Activated CD4-positive, alpha-beta memory T cell treated with anti-CD3 and anti-CD28 coated beads, Interleukin-2, amount 10 ng/mL, durations not matched to agents 7 days and 5 days (primary cell): Measurements from ENCODE around the gene RSPO1. TPM values are rescaled to one million over a fixed set of nuclear protein-coding genes. Genes with fewer than 3 reads are reported as not detected.

Experiments
- CTCF ChIA-PET: fragments of 350-600 bp; sonication (Branson Sonifier 250); formaldehyde crosslinking; loops from one replicate; lab custom pipeline; 2021; ENCODE audit warnings: antibody characterized with exemption, inconsistent platforms; lab: Charles Lee
- POLR2A ChIA-PET: fragments of 350-600 bp; sonication (Branson Sonifier 250); formaldehyde crosslinking; loops from one replicate; lab custom pipeline; 2021; ENCODE audit warnings: antibody characterized with exemption; lab: Charles Lee
- DNase-seq: peaks from one replicate; pipeline ENCODE4 v3.0.0-alpha.2; 2020
- H3K27ac Mint-ChIP-seq: one replicate; pipeline ENCODE4 v1.8.0; 2021; ENCODE audit warnings: mild to moderate bottlenecking, mixed read lengths
- H3K27me3 Mint-ChIP-seq: one replicate; pipeline ENCODE4 v1.8.0; 2021; ENCODE audit warnings: mixed read lengths
- H3K36me3 Mint-ChIP-seq: one replicate; pipeline ENCODE4 v1.8.0; 2021; ENCODE audit warnings: low read depth, mixed read lengths
- H3K4me1 Mint-ChIP-seq: one replicate; pipeline ENCODE4 v1.8.0; 2021; ENCODE audit warnings: mixed read lengths
- H3K4me3 Mint-ChIP-seq: one replicate; pipeline ENCODE4 v1.8.0; 2021; ENCODE audit warnings: mild to moderate bottlenecking, mixed read lengths
- H3K9me3 Mint-ChIP-seq: one replicate; pipeline ENCODE4 v1.8.0; 2021; ENCODE audit warnings: mixed read lengths
- total RNA-seq, 2 experiments: library from RNA; stranded (reverse); gene quantifications; one replicate each; pipeline ENCODE4 v1.2.3, GENCODE V29; 2021

The RSPO1 gene
- total RNA-seq, 2 experiments from 2014 or later, result not detected

GRCh38 chr1:37667023-37667671, 32.5 kb upstream of the RSPO1 start:
- POLR2A ChIA-PET, result interaction anchor here (1.1 kb wide), 1 partner anchor 9 kb away, joined by 4 read pairs; no protein-coding TSS in a partner anchor
- CTCF ChIA-PET, result interaction anchor here (0.7 to 1.5 kb wide), 3 partner anchors 14 to 64 kb away, joined by 3 to 7 read pairs (median 3); no protein-coding TSS in a partner anchor

GRCh38 chr1:37666241-37666867, 31.7 kb upstream of the RSPO1 start:
- Mint-ChIP-seq H3K4me3 (no peak overlapping the region), H3K4me1 (no peaks in the 10 kb centered on the region), H3K36me3 (no peaks in the 10 kb centered on the region), H3K9me3 (no peaks in the 10 kb centered on the region), H3K27me3 (peaks cover 10% of the 10 kb centered on the region), H3K27ac (no peak overlapping the region)
- POLR2A ChIA-PET, result interaction anchor here (1.1 kb wide), 1 partner anchor 10 kb away, joined by 4 read pairs; no protein-coding TSS in a partner anchor
- no peak for DNase-seq
- CTCF ChIA-PET, result interaction anchor here (0.7 to 1.5 kb wide), 3 partner anchors 15 to 63 kb away, joined by 3 to 7 read pairs (median 3); no protein-coding TSS in a partner anchor

More at GRCh38 chr1:37667023-37667671, 32.5 kb upstream of the RSPO1 start:
- DNase-seq, result no peak
- Mint-ChIP-seq H3K27me3 (peaks cover 17% of the 10 kb centered on the region), H3K4me1 (no peaks in the 10 kb centered on the region), H3K9me3 (no peaks in the 10 kb centered on the region), H3K27ac (no peak overlapping the region), H3K4me3 (no peak overlapping the region), H3K36me3 (no peaks in the 10 kb centered on the region)

- Mint-ChIP-seq H3K36me3 (no peaks in the 10 kb centered on the region), H3K27ac (no peak overlapping the region), H3K27me3 (peaks cover 15% of the 10 kb centered on the region), H3K4me3 (no peak overlapping the region), H3K9me3 (no peaks in the 10 kb centered on the region), H3K4me1 (no peaks in the 10 kb centered on the region)
- no peak for DNase-seq
- ChIA-PET CTCF (interaction anchor here (2.1 kb wide), 1 partner anchor 61 kb away, joined by 8 read pairs; no protein-coding TSS in a partner anchor), POLR2A (no interaction called here)
These were observed 28.8 kb upstream of the RSPO1 start for GRCh38 chr1:37663426-37664000.

- no peak overlapping the region for H3K4me3 Mint-ChIP-seq
- DNase-seq, result no peak
- H3K27me3 Mint-ChIP-seq, result peaks cover 14% of the 10 kb centered on the region
- ChIA-PET CTCF (no interaction called here), POLR2A (interaction anchor here (1.0 to 1.2 kb wide), 2 partner anchors 38 to 62 kb away, joined by 3 to 4 read pairs; no protein-coding TSS in a partner anchor)
- no peaks in the 10 kb centered on the region for H3K4me1 Mint-ChIP-seq
- H3K9me3 Mint-ChIP-seq, result no peaks in the 10 kb centered on the region
- H3K27ac Mint-ChIP-seq, result no peak overlapping the region
- no peaks in the 10 kb centered on the region for H3K36me3 Mint-ChIP-seq
These were observed 27.5 kb upstream of the RSPO1 start for GRCh38 chr1:37662031-37662755.

- DNase-seq, result no peak
- Mint-ChIP-seq H3K4me3 (no peak overlapping the region), H3K27ac (no peak overlapping the region), H3K4me1 (no peaks in the 10 kb centered on the region), H3K36me3 (no peaks in the 10 kb centered on the region), H3K27me3 (peaks cover 14% of the 10 kb centered on the region), H3K9me3 (no peaks in the 10 kb centered on the region)
- POLR2A ChIA-PET, result no interaction called here
- CTCF ChIA-PET, result no interaction called here
These were observed 26.7 kb upstream of the RSPO1 start for GRCh38 chr1:37661401-37661800.

- H3K27me3 Mint-ChIP-seq, result peaks cover 14% of the 10 kb centered on the region
These were observed 26.0 kb upstream of the RSPO1 start for GRCh38 chr1:37660664-37661063.

GRCh38 chr1:37658486-37658885, 23.8 kb upstream of the RSPO1 start:
- ChIA-PET POLR2A (no interaction called here), CTCF (no interaction called here)
- H3K27me3 Mint-ChIP-seq, result peaks cover 16% of the 10 kb centered on the region

More at GRCh38 chr1:37660664-37661063, 26.0 kb upstream of the RSPO1 start:
- Mint-ChIP-seq H3K9me3 (no peaks in the 10 kb centered on the region), H3K4me1 (no peaks in the 10 kb centered on the region), H3K4me3 (no peak overlapping the region), H3K36me3 (no peaks in the 10 kb centered on the region), H3K27ac (no peak overlapping the region)
- POLR2A ChIA-PET, result no interaction called here
- CTCF ChIA-PET, result no interaction called here
- no peak for DNase-seq

GRCh38 chr1:37657620-37658412, 23.1 kb upstream of the RSPO1 start:
- no peaks in the 10 kb centered on the region for H3K36me3 Mint-ChIP-seq
- H3K4me3 Mint-ChIP-seq, result no peak overlapping the region
- H3K9me3 Mint-ChIP-seq, result no peaks in the 10 kb centered on the region
- peaks cover 16% of the 10 kb centered on the region for H3K27me3 Mint-ChIP-seq
- no peak for DNase-seq
- ChIA-PET CTCF (no interaction called here), POLR2A (no interaction called here)
- no peak overlapping the region for H3K27ac Mint-ChIP-seq
- no peaks in the 10 kb centered on the region for H3K4me1 Mint-ChIP-seq

More at GRCh38 chr1:37658486-37658885, 23.8 kb upstream of the RSPO1 start:
- no peaks in the 10 kb centered on the region for H3K36me3 Mint-ChIP-seq
- H3K4me1 Mint-ChIP-seq, result no peaks in the 10 kb centered on the region
- DNase-seq, result no peak
- no peak overlapping the region for H3K27ac Mint-ChIP-seq
- no peak overlapping the region for H3K4me3 Mint-ChIP-seq
- H3K9me3 Mint-ChIP-seq, result no peaks in the 10 kb centered on the region

- CTCF ChIA-PET, result no interaction called here
- Mint-ChIP-seq H3K4me1 (no peaks in the 10 kb centered on the region), H3K9me3 (no peaks in the 10 kb centered on the region), H3K36me3 (no peaks in the 10 kb centered on the region), H3K27ac (no peak overlapping the region), H3K4me3 (no peak overlapping the region), H3K27me3 (peaks cover 16% of the 10 kb centered on the region)
- DNase-seq, result no peak
- POLR2A ChIA-PET, result no interaction called here
These were observed 22.2 kb upstream of the RSPO1 start for GRCh38 chr1:37656881-37657280.

GRCh38 chr1:37656026-37656425, 21.3 kb upstream of the RSPO1 start:
- no peak for DNase-seq
- no peaks in the 10 kb centered on the region for H3K36me3 Mint-ChIP-seq
- ChIA-PET POLR2A (no interaction called here), CTCF (no interaction called here)
- no peak overlapping the region for H3K27ac Mint-ChIP-seq
- H3K9me3 Mint-ChIP-seq, result no peaks in the 10 kb centered on the region
- H3K4me3 Mint-ChIP-seq, result no peak overlapping the region
- H3K27me3 Mint-ChIP-seq, result peaks cover 16% of the 10 kb centered on the region
- H3K4me1 Mint-ChIP-seq, result no peaks in the 10 kb centered on the region

- DNase-seq, result no peak
- peaks cover 14% of the 10 kb centered on the region for H3K27me3 Mint-ChIP-seq
- no peak overlapping the region for H3K27ac Mint-ChIP-seq
- no peaks in the 10 kb centered on the region for H3K4me1 Mint-ChIP-seq
- no peak overlapping the region for H3K4me3 Mint-ChIP-seq
- POLR2A ChIA-PET, result no interaction called here
- H3K9me3 Mint-ChIP-seq, result no peaks in the 10 kb centered on the region
- CTCF ChIA-PET, result interaction anchor here (0.7 kb wide), 1 partner anchor 1031 kb away, joined by 3 read pairs; no protein-coding TSS in a partner anchor
- H3K36me3 Mint-ChIP-seq, result no peaks in the 10 kb centered on the region
These were observed 20.6 kb upstream of the RSPO1 start for GRCh38 chr1:37655274-37655673.

- no peaks in the 10 kb centered on the region for H3K36me3 Mint-ChIP-seq
- no peaks in the 10 kb centered on the region for H3K4me1 Mint-ChIP-seq
- H3K4me3 Mint-ChIP-seq, result no peak overlapping the region
- no peak overlapping the region for H3K27ac Mint-ChIP-seq
- no peaks in the 10 kb centered on the region for H3K9me3 Mint-ChIP-seq
- POLR2A ChIA-PET, result no interaction called here
- peaks cover 9% of the 10 kb centered on the region for H3K27me3 Mint-ChIP-seq
- no peak for DNase-seq
- CTCF ChIA-PET, result no interaction called here
These were observed 19.2 kb upstream of the RSPO1 start for GRCh38 chr1:37653906-37654305.
